NCI-H2081 (cell line): ENCODE measurements around the gene BET1L.
"Not testable (repeated sequence)": the region's sequence is repeated elsewhere in the genome, so short reads cannot be mapped to it uniquely, and the experiment has no call there.

ENCODE experiments used
- DNase-seq, 2 experiments: peaks; one replicate each; lab custom pipeline; 2025; lab: John Stamatoyannopoulos, UW

Gene BET1L

GRCh38 chr11:193481-193880 is 13.7 kb downstream of the BET1L start:
- DNase-seq: not testable (repeated sequence)

- DNase-seq: not testable (repeated sequence)
Observed at GRCh38 chr11:192674-193128, 14.5 kb downstream of the BET1L start, which contains the start of gene SCGB1C1. Gene SCGB1C1, plus strand, starts transcription at chr11:193078. Its CDS starts 22 bp downstream, at chr11:193100.

- not testable (repeated sequence) for DNase-seq
Observed at GRCh38 chr11:191490-192478, 15.4 kb downstream of the BET1L start.

- not testable (repeated sequence) for DNase-seq
Observed at GRCh38 chr11:190546-190945, 16.7 kb downstream of the BET1L start.

- DNase-seq: not testable (repeated sequence)
Observed at GRCh38 chr11:189843-190311, 17.3 kb downstream of the BET1L start.

- DNase-seq: not testable (repeated sequence)
Observed at GRCh38 chr11:189200-189783, 17.9 kb downstream of the BET1L start.

- not testable (repeated sequence) for DNase-seq
Observed at GRCh38 chr11:180242-180641, 27.0 kb downstream of the BET1L start.
